Heart right ventricle (tissue), 16 donors: Measurements from ENCODE around the gene MFSD12. TPM values are rescaled to one million over a fixed set of nuclear protein-coding genes. Genes with fewer than 3 reads are reported as not detected.
A peak's percentile ranks its signal among the peaks of the same experiment; 100 is the strongest.

Experiments used
- ATAC-seq, 8 donors: fragments of 200-7000 bp; cut with Tn5 transposase; one replicate each; pipeline ENCODE4 v1.9.1; 2020; ENCODE audit warnings: mild to moderate bottlenecking in 8 of 8, moderate library complexity in 8 of 8, moderate number of reproducible peaks in 1 of 8
- DNase-seq, 2 donors: peaks; one replicate each; pipeline ENCODE4 v3.0.0-alpha.2; 2020
- H3K27ac ChIP-seq, 10 donors: fragments of 200-600 bp; sonication (generic) in 2 of 10; one replicate each; pipeline versions ENCODE4 v1.5.0 to v1.8.0; 2020 to 2022; ENCODE audit warnings: mild to moderate bottlenecking in 3 of 10
- H3K27me3 ChIP-seq, 7 donors: fragments of 200-600 bp; one replicate each; pipeline ENCODE4 v1.8.0; 2021 to 2022; ENCODE audit warnings: mild to moderate bottlenecking in 2 of 7
- H3K36me3 ChIP-seq, 9 donors: fragments of 200-600 bp; sonication (generic) in 1 of 9; one replicate each; pipeline versions ENCODE4 v1.5.0 to v1.8.0; 2020 to 2022; ENCODE audit warnings: mild to moderate bottlenecking in 2 of 9
- H3K4me1 ChIP-seq, 9 donors: fragments of 200-600 bp; sonication (generic) in 1 of 9; one replicate each; pipeline versions ENCODE4 v1.5.0 to v1.8.0; 2020 to 2022; ENCODE audit warnings: mild to moderate bottlenecking in 4 of 9
- H3K4me3 ChIP-seq, 10 donors: fragments of 200-600 bp; sonication (generic) in 2 of 10; one replicate each; pipeline versions ENCODE4 v1.5.0 to v1.8.0; 2020 to 2022; ENCODE audit warnings: mild to moderate bottlenecking in 7 of 10, moderate library complexity in 2 of 10
- H3K9me3 ChIP-seq, 11 donors: fragments of 200-600 bp in 10 of 11; sonication (generic) in 2 of 11; one replicate each; pipeline versions ENCODE4 v1.5.0 to v1.8.0; 2013 to 2022; ENCODE audit warnings: mild to moderate bottlenecking in 2 of 11, control low read depth in 1 of 11, moderate library complexity in 1 of 11
- CTCF ChIP-seq, 9 donors: fragments of 200-600 bp; sonication (generic) in 2 of 9; IDR thresholded peaks; one replicate each; pipeline versions ENCODE4 v1.5.0 to v1.8.0; 2021 to 2022; ENCODE audit warnings: antibody characterized with exemption in 9 of 9, mild to moderate bottlenecking in 5 of 9, moderate library complexity in 1 of 9
- WGBS, 2 donors: extraction: QIAGEN DNeasy Blood & Tissue Kit; methylation state at CpG; one replicate each; pipeline ENCODE4 v1.1.7; 2013; ENCODE audit warnings: inconsistent platforms in 1 of 2; 5-methylcytosine and 5-hydroxymethylcytosine counted together
- intact Hi-C, 10 donors: fragments of 100-400 bp; cut with DNase I; formaldehyde crosslinking; loops; one replicate each; pipeline versions ENCODE4 v1.11.1 to v1.14.2; 2022
- polyA plus RNA-seq, 2 donors: library from polyadenylated mRNA; stranded (reverse); fragments of 200-250 nt; gene quantifications; one replicate each; pipeline ENCODE4 v1.2.3, GENCODE V29; 2013
- total RNA-seq, 10 donors: library from RNA; stranded (reverse); fragmentation: NEBNext Ultra II Directional in 3 of 10; extraction: Animal tissue kit (Norgen Biotek cat#: 25700) in 3 of 10; gene quantifications; one replicate each; pipeline versions ENCODE4 v1.2.1 to v1.2.4, GENCODE V29; 2021 to 2023
- donor health status: Arrhythmogenic right ventricular cardiomyopathy.
- donor health status: ischemic (EF 13 %, LVEDD 7.1; RV severe dilation, severe dysfunction).
- donor health status: healthy with polysubstance abuse.
- donor health status: DM: no; HTN: yes; CAD: no.
- donor health status: DM: no; HTN: no; CAD: no.
- donor health status: ischemic (EF 25% LVEDD 6.9; RV normal size, moderate dysfunction).
- donor health status: ischemic (EF 25% LVEDD 5.7; RV mildly dilated, moderate dysfunction).
- donor health status: healthy.
- donor health status: DM: yes; HTN: yes; CAD: no.
- donor health status: Ischemic cardiomyopathy.
- donor health status: ischemic (EF 35%, LVEDD 5.7; RV mildly dilated, moderate dysfunction).
- donor health status: nonischemic (EF 11% LVEDD 7.7; RV severe dilation, severe dysfunction).
- donor health status: DM: yes; HTN: yes; CAD: no.
- donor health status: PGD.
- donor health status: ischemic (EF 29% LVEDD 5.4; RV normal size, mild dysfunction).
- donor health status: nonischemic (EF 23%, LVEDD 6.1; RV moderate dilation, normal function).

Gene MFSD12
- total and polyA plus RNA-seq, 12 donors: 11.6 to 43.2 (median 22.1) TPM

GRCh38 chr19:3576696-3577443 is 19.5 kb upstream of the MFSD12 start:
- ATAC-seq (peak in 5 of 8 donors; percentile 5 to 16 (median 6)), DNase-seq (peak; percentile 40 to 71)
- Histone ChIP-seq H3K9me3 (no peaks in the 10 kb centered on the region), H3K4me1 (peaks cover 10 to 38% (median 24%) of the 10 kb centered on the region in 9 donors), H3K36me3 (peaks cover 0 to 13% (median 0%) of the 10 kb centered on the region in 9 donors), H3K4me3 (peak overlapping the region in 9 of 10 donors; percentile 7 to 53 (median 37)), H3K27me3 (no peaks in the 10 kb centered on the region), H3K27ac (peak overlapping the region in 2 of 10 donors; percentile 21 to 52)
- intact Hi-C loops: loop anchor here in 3 of 10 donors (5.0 to 10.0 kb wide), 2 partner anchors 35 to 48 kb away; partner anchors contain the start of gene CACTIN (in 1 of the 3)
- no peak for TF ChIP-seq CTCF (IDR thresholded peaks at IDR 0.05)
- WGBS, 2 donors: 20 to 52% methylated on average over 51 to 71 of the region's 78 CpGs

- Histone ChIP-seq H3K4me3 (peak overlapping the region in 8 of 10 donors; percentile 7 to 53 (median 38)), H3K27ac (peak overlapping the region in 2 of 10 donors; percentile 21 to 52), H3K9me3 (no peaks in the 10 kb centered on the region), H3K4me1 (peaks cover 10 to 40% (median 26%) of the 10 kb centered on the region in 9 donors), H3K27me3 (no peaks in the 10 kb centered on the region), H3K36me3 (peaks cover 0 to 13% (median 0%) of the 10 kb centered on the region in 9 donors)
- no peak for TF ChIP-seq CTCF (IDR thresholded peaks at IDR 0.05)
- intact Hi-C loops: loop anchor here in 3 of 10 donors (5.0 to 10.0 kb wide), 2 partner anchors 36 to 49 kb away; partner anchors contain the start of gene CACTIN (in 1 of the 3)
- DNase-seq (no peak), ATAC-seq (no peak)
- 79 to 86% methylated on average over 29 of the region's 29 CpGs for WGBS, 2 donors
Observed at GRCh38 chr19:3575949-3576673, 18.7 kb upstream of the MFSD12 start.

- intact Hi-C loops: loop anchor here in 3 of 10 donors (5.0 to 10.0 kb wide), 2 partner anchors 37 to 50 kb away; partner anchors contain the start of gene CACTIN (in 1 of the 3)
- H3K9me3 ChIP-seq: no peaks in the 10 kb centered on the region
- no peaks in the 10 kb centered on the region for H3K27me3 ChIP-seq
- H3K27ac ChIP-seq: no peak overlapping the region
- WGBS, 2 donors: 94 to 95% methylated on average over 19 of the region's 19 CpGs
- H3K36me3 ChIP-seq: peaks cover 0 to 13% (median 0%) of the 10 kb centered on the region in 9 donors
- no peak overlapping the region for H3K4me3 ChIP-seq
- no peak for ATAC-seq
- H3K4me1 ChIP-seq: peaks cover 10 to 40% (median 26%) of the 10 kb centered on the region in 9 donors
- no peak for DNase-seq
- peak in 2 of 9 donors; percentile 8 to 9 for TF ChIP-seq CTCF (IDR thresholded peaks at IDR 0.05)
Observed at GRCh38 chr19:3575260-3575741, 17.9 kb upstream of the MFSD12 start.
